ENCODE measurements around the gene GLTPD2. TPM values are rescaled to one million over a fixed set of nuclear protein-coding genes. Genes with fewer than 3 reads are reported as not detected.

The GLTPD2 gene
- total RNA-seq, 4 donors from 2014 or later, result not detected

GRCh38 chr17:4833941-4834680 lies 45.3 kb downstream of the GLTPD2 start:
- WGBS, 2 donors, result 1 to 3% methylated on average over 15 of the region's 15 CpGs
- Histone ChIP-seq H3K4me3 (peak overlapping the region; percentile 76 to 100 (median 98)), H3K9me3 (no peaks in the 10 kb centered on the region), H3K27ac (peak overlapping the region; percentile 93 to 99 (median 96)), H3K36me3 (no peaks in the 10 kb centered on the region), H3K27me3 (no peaks in the 10 kb centered on the region), H3K4me1 (peaks cover 0 to 43% (median 28%) of the 10 kb centered on the region in 4 donors)
- TF ChIP-seq CTCF (IDR thresholded peaks at IDR 0.05) (no peak), EP300 (IDR thresholded peaks at IDR 0.05) (no peak), POLR2A (IDR thresholded peaks at IDR 0.05) (no peak)
- DNase-seq (ENCODE audit: low spot score in 2 of 2), result peak in 1 of 2 donors; percentile 14

DNA sequence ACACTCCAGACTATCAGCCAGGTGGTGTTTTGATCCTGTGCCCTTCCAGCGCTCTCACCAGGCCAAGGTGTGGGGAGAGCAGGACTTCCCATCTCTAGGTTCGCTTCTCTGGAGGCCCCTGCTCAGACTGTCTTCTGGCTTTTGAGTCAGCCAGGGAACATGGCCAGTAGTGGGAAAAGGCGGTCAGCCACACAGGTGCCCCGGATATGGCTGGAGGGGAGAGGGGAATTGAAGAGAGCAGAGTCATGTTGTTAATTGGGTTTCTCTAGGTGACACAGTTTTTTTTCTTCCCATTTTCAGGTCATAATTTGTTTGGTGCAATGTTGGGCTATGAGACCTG lies 45.9 kb downstream of the GLTPD2 start:
- 74 to 77% methylated on average over 4 of the region's 4 CpGs for WGBS, 2 donors
- Histone ChIP-seq H3K27me3 (no peaks in the 10 kb centered on the region), H3K4me3 (peak overlapping the region in 2 of 4 donors; percentile 76 to 99), H3K4me1 (peaks cover 0 to 45% (median 28%) of the 10 kb centered on the region in 4 donors), H3K27ac (peak overlapping the region; percentile 93 to 99 (median 96)), H3K9me3 (no peaks in the 10 kb centered on the region), H3K36me3 (no peaks in the 10 kb centered on the region)
- TF ChIP-seq POLR2A (IDR thresholded peaks at IDR 0.05), result no peak
- TF ChIP-seq CTCF (IDR thresholded peaks at IDR 0.05), result no peak
- no peak for TF ChIP-seq EP300 (IDR thresholded peaks at IDR 0.05)
- no peak for DNase-seq (ENCODE audit: low spot score in 2 of 2)

- H3K4me3 ChIP-seq, result no peak overlapping the region
- no peaks in the 10 kb centered on the region for H3K9me3 ChIP-seq
- DNase-seq (ENCODE audit: low spot score in 2 of 2), result no peak
- peak overlapping the region in 2 of 4 donors; percentile 64 to 93 for H3K27ac ChIP-seq
- H3K36me3 ChIP-seq, result no peaks in the 10 kb centered on the region
- TF ChIP-seq EP300 (IDR thresholded peaks at IDR 0.05) (no peak), CTCF (IDR thresholded peaks at IDR 0.05) (no peak), POLR2A (IDR thresholded peaks at IDR 0.05) (no peak)
- peaks cover 0 to 58% (median 30%) of the 10 kb centered on the region in 4 donors for H3K4me1 ChIP-seq
- 79 to 83% methylated on average over 4 of the region's 4 CpGs for WGBS, 2 donors
- H3K27me3 ChIP-seq, result no peaks in the 10 kb centered on the region
Observed at GRCh38 chr17:4836221-4836620, 47.5 kb downstream of the GLTPD2 start.

DNA sequence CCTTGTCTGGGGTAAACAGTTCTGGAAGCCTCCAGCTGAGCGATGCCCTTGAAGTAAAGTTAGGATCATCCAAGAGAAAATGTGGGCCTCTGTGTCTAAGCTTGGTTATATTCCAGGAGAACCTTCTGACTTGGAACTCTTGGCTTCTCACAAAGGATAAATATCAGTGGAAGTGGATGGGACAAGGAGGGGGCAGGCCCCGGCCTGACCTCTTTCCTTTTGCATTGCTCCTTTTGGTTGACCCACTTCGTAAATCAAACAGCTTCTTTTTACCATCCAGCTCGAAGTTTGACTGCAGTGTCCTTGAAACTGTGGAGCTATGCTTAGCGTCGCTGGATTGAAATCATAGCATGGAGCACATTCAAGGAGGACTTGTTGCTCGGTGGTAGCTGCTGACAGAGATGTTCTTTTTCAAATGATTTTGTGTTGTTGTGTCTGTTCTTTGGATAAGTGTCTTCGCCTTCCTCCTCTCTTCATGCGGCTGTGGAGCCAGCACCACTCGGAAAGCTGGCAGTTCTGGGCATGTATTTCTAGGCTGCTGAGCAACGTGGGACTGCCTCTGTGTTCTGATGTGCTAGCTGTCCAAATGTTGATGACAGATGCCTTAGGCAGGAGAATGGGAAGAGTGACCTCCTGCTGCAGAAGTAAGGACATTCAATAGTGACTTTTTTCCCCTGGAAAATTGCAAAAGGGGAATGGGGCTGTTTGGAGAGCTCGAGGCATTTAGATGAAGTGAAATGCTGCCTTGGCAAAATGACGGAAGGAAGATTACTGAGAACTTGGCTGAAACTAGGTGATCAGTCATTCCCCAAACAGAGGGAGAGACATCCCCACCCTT lies 48.9 kb downstream of the GLTPD2 start:
- H3K27me3 ChIP-seq, result no peaks in the 10 kb centered on the region
- 48 to 56% methylated on average over 13 of the region's 13 CpGs for WGBS, 2 donors
- H3K9me3 ChIP-seq, result no peaks in the 10 kb centered on the region
- H3K4me3 ChIP-seq, result no peak overlapping the region
- H3K4me1 ChIP-seq, result peaks cover 0 to 65% (median 30%) of the 10 kb centered on the region in 4 donors
- H3K36me3 ChIP-seq, result no peaks in the 10 kb centered on the region
- DNase-seq (ENCODE audit: low spot score in 2 of 2), result no peak
- peak overlapping the region in 3 of 4 donors; percentile 17 to 73 (median 47) for H3K27ac ChIP-seq
- TF ChIP-seq EP300 (IDR thresholded peaks at IDR 0.05), result no peak
- TF ChIP-seq CTCF (IDR thresholded peaks at IDR 0.05), result no peak
- TF ChIP-seq POLR2A (IDR thresholded peaks at IDR 0.05), result no peak
